GM10248 (cell line): ENCODE results near the gene AQR.

ENCODE experiments used
- CTCF ChIA-PET: fragments of 300-600 bp; sonication (Branson Sonifier 250); formaldehyde crosslinking; extraction: SDS; loops from one replicate; lab custom pipeline; 2021; ENCODE audit warnings: antibody characterized with exemption; lab: Yijun Ruan, JAX
- POLR2A ChIA-PET: fragments of 350-650 bp; sonication (Branson Sonifier 250); formaldehyde crosslinking; extraction: SDS; loops from one replicate; lab custom pipeline; 2020; ENCODE audit warnings: antibody characterized with exemption; lab: Yijun Ruan, JAX
- DNase-seq: peaks from one replicate; pipeline ENCODE4 v3.0.0; 2012; ENCODE audit errors: extremely low spot score
- CTCF ChIP-seq: IDR thresholded peaks from 2 replicates; pipeline ENCODE4 v1.5.1; 2012; ENCODE audit warnings: mild to moderate bottlenecking, low read depth; ENCODE audit errors: extremely low read depth, missing control alignments, control extremely low read depth

Gene AQR

GRCh38 chr15:34969340-34970097 is at the start of gene AQR:
AQR (minus strand) TSS chr15:34969742; CDS start chr15:34969613, 129 bp downstream.
- TF ChIP-seq CTCF: peak; percentile 82
- ChIA-PET CTCF (interaction anchor here (0.5 to 2.0 kb wide), 19 partner anchors 11 to 782 kb away, joined by 3 to 14 read pairs (median 4); partner anchors contain the start of gene ZNF770), POLR2A (interaction anchor here (0.6 to 1.1 kb wide), 4 partner anchors 15 to 23 kb away, joined by 4 to 16 read pairs (median 6); partner anchors contain the start of gene ZNF770)
- peak; percentile 93 for DNase-seq

- POLR2A ChIA-PET: no interaction called here
- TF ChIP-seq CTCF: no peak
- CTCF ChIA-PET: interaction anchor here (1.5 to 2.4 kb wide), 2 partner anchors 10 to 17 kb away, joined by 5 to 7 read pairs; no protein-coding TSS in a partner anchor
- DNase-seq: no peak
Measured at GRCh38 chr15:35014241-35014640, 44.7 kb upstream of the AQR start.

- ChIA-PET CTCF (interaction anchor here (1.5 kb wide), 1 partner anchor 9 kb away, joined by 5 read pairs; no protein-coding TSS in a partner anchor), POLR2A (no interaction called here)
- no peak for TF ChIP-seq CTCF
- no peak for DNase-seq
Measured at GRCh38 chr15:35013370-35013769, 43.8 kb upstream of the AQR start.

- CTCF ChIA-PET: no interaction called here
- no peak for TF ChIP-seq CTCF
- no peak for DNase-seq
Measured at GRCh38 chr15:35007397-35007796, 37.9 kb upstream of the AQR start.

GRCh38 chr15:35005933-35006332 is 36.4 kb upstream of the AQR start:
- ChIA-PET POLR2A (no interaction called here), CTCF (interaction anchor here (1.0 kb wide), 1 partner anchor 18 kb away, joined by 3 read pairs; the partner anchor contains the start of gene ZNF770)
- DNase-seq: no peak
- TF ChIP-seq CTCF: no peak

More at GRCh38 chr15:35007397-35007796, 37.9 kb upstream of the AQR start:
- POLR2A ChIA-PET: no interaction called here

GRCh38 chr15:35003928-35004327 is 34.4 kb upstream of the AQR start:
- DNase-seq: no peak
- ChIA-PET POLR2A (no interaction called here), CTCF (interaction anchor here (1.3 to 1.8 kb wide), 2 partner anchors 9 to 10 kb away, joined by 3 to 5 read pairs; no protein-coding TSS in a partner anchor)
- no peak for TF ChIP-seq CTCF
